Mononuclear cell (primary cell): Measurements from ENCODE around the gene KRT71. TPM values are rescaled to one million over a fixed set of nuclear protein-coding genes. Genes with fewer than 3 reads are reported as not detected.

Experiments used
- H3K27me3 ChIP-seq: 2 replicates; pipeline ENCODE4 v1.6.0; 2011; ENCODE audit warnings: low read length, control low read depth; ENCODE audit not compliant: insufficient read depth
- H3K4me1 ChIP-seq: 2 replicates; pipeline ENCODE4 v1.5.1; 2011; ENCODE audit warnings: mild to moderate bottlenecking, low read length, control low read depth; ENCODE audit not compliant: insufficient read depth
- H3K4me3 ChIP-seq: 2 replicates; pipeline ENCODE4 v1.5.1; 2011; ENCODE audit warnings: mild to moderate bottlenecking, low read length, moderate library complexity
- H3K9me3 ChIP-seq: 2 replicates; pipeline ENCODE4 v1.5.1; 2011; ENCODE audit warnings: low read depth, mild to moderate bottlenecking, control low read depth, low read length
- total RNA-seq: library from RNA; depleted of rRNA; stranded (reverse); fragments of >200 nt; gene quantifications from one replicate; pipeline ENCODE4 v1.2.3, GENCODE V29; 2012

KRT71 gene
- total RNA-seq, 1 donor: not detected

GRCh38 chr12:52581481-52581880 is 28.5 kb upstream of the KRT71 start:
- Histone ChIP-seq H3K9me3 (no peaks in the 10 kb centered on the region), H3K4me1 (peaks cover 15% of the 10 kb centered on the region), H3K4me3 (no peak overlapping the region), H3K27me3 (no peaks in the 10 kb centered on the region)

- Histone ChIP-seq H3K9me3 (no peaks in the 10 kb centered on the region), H3K4me1 (peaks cover 12% of the 10 kb centered on the region), H3K4me3 (no peak overlapping the region), H3K27me3 (no peaks in the 10 kb centered on the region)
Observed at GRCh38 chr12:52581066-52581465, 28.1 kb upstream of the KRT71 start.

- no peaks in the 10 kb centered on the region for H3K27me3 ChIP-seq
- H3K4me3 ChIP-seq: no peak overlapping the region
- no peaks in the 10 kb centered on the region for H3K9me3 ChIP-seq
- H3K4me1 ChIP-seq: peaks cover 8% of the 10 kb centered on the region
Observed at GRCh38 chr12:52580496-52580895, 27.6 kb upstream of the KRT71 start.

- H3K4me3 ChIP-seq: no peak overlapping the region
- no peaks in the 10 kb centered on the region for H3K9me3 ChIP-seq
- no peaks in the 10 kb centered on the region for H3K27me3 ChIP-seq
- peaks cover 5% of the 10 kb centered on the region for H3K4me1 ChIP-seq
Observed at GRCh38 chr12:52579468-52580465, 26.8 kb upstream of the KRT71 start.

GRCh38 chr12:52578469-52578868 is 25.5 kb upstream of the KRT71 start:
- Histone ChIP-seq H3K27me3 (no peaks in the 10 kb centered on the region), H3K9me3 (no peaks in the 10 kb centered on the region), H3K4me3 (no peak overlapping the region), H3K4me1 (peaks cover 5% of the 10 kb centered on the region)

GRCh38 chr12:52577316-52577715 is 24.4 kb upstream of the KRT71 start:
- H3K4me1 ChIP-seq: no peaks in the 10 kb centered on the region
- H3K27me3 ChIP-seq: no peaks in the 10 kb centered on the region
- no peak overlapping the region for H3K4me3 ChIP-seq
- no peaks in the 10 kb centered on the region for H3K9me3 ChIP-seq

GRCh38 chr12:52575948-52576347 is 23.0 kb upstream of the KRT71 start:
- H3K4me3 ChIP-seq: no peak overlapping the region
- H3K9me3 ChIP-seq: no peaks in the 10 kb centered on the region
- no peaks in the 10 kb centered on the region for H3K4me1 ChIP-seq
- H3K27me3 ChIP-seq: no peaks in the 10 kb centered on the region

GRCh38 chr12:52575256-52575655 is 22.3 kb upstream of the KRT71 start:
- Histone ChIP-seq H3K4me1 (no peaks in the 10 kb centered on the region), H3K4me3 (no peak overlapping the region), H3K27me3 (no peaks in the 10 kb centered on the region), H3K9me3 (no peaks in the 10 kb centered on the region)

- Histone ChIP-seq H3K27me3 (no peaks in the 10 kb centered on the region), H3K9me3 (no peaks in the 10 kb centered on the region), H3K4me1 (peaks cover 1% of the 10 kb centered on the region), H3K4me3 (no peak within 1 kb of the TSS)
Observed at GRCh38 chr12:52573743-52574142, 20.8 kb upstream of the KRT71 start, which contains the start of gene KRT74. TSS of gene KRT74 (minus strand) at chr12:52573843. CDS start at chr12:52573777, 66 bp downstream.

GRCh38 chr12:52573306-52573705 is 20.4 kb upstream of the KRT71 start:
- Histone ChIP-seq H3K27me3 (no peaks in the 10 kb centered on the region), H3K4me1 (peaks cover 6% of the 10 kb centered on the region)

GRCh38 chr12:52570511-52570910 is 17.6 kb upstream of the KRT71 start:
- Histone ChIP-seq H3K4me3 (no peak overlapping the region), H3K9me3 (no peaks in the 10 kb centered on the region), H3K27me3 (no peaks in the 10 kb centered on the region), H3K4me1 (peaks cover 18% of the 10 kb centered on the region)

More at GRCh38 chr12:52573306-52573705, 20.4 kb upstream of the KRT71 start:
- H3K9me3 ChIP-seq: no peaks in the 10 kb centered on the region
- no peak overlapping the region for H3K4me3 ChIP-seq

- Histone ChIP-seq H3K4me3 (no peak overlapping the region), H3K9me3 (no peaks in the 10 kb centered on the region), H3K27me3 (no peaks in the 10 kb centered on the region), H3K4me1 (peaks cover 18% of the 10 kb centered on the region)
Observed at GRCh38 chr12:52568111-52568510, 15.2 kb upstream of the KRT71 start.

- H3K4me3 ChIP-seq: no peak overlapping the region
Observed at GRCh38 chr12:52566847-52567291, 13.9 kb upstream of the KRT71 start.

GRCh38 chr12:52564582-52564981 is 11.6 kb upstream of the KRT71 start:
- H3K27me3 ChIP-seq: no peaks in the 10 kb centered on the region
- H3K4me3 ChIP-seq: no peak overlapping the region
- peaks cover 25% of the 10 kb centered on the region for H3K4me1 ChIP-seq
- H3K9me3 ChIP-seq: no peaks in the 10 kb centered on the region

More at GRCh38 chr12:52566847-52567291, 13.9 kb upstream of the KRT71 start:
- Histone ChIP-seq H3K9me3 (no peaks in the 10 kb centered on the region), H3K27me3 (no peaks in the 10 kb centered on the region), H3K4me1 (peaks cover 18% of the 10 kb centered on the region)

GRCh38 chr12:52561880-52562449 is 9.0 kb upstream of the KRT71 start:
- peaks cover 19% of the 10 kb centered on the region for H3K4me1 ChIP-seq
- H3K27me3 ChIP-seq: no peaks in the 10 kb centered on the region
- no peak overlapping the region for H3K4me3 ChIP-seq
- H3K9me3 ChIP-seq: no peaks in the 10 kb centered on the region
